Activated effector memory CD4-positive, alpha-beta T cell treated with anti-CD3 and anti-CD28 coated beads, Interleukin-2, amount 50 U/mL, for 16 hours (primary cell): ENCODE results near the gene NAV2.

Source experiments
- DNase-seq: peaks from one replicate; pipeline ENCODE4 v3.0.0-alpha.2; 2020

The NAV2 gene

DNA sequence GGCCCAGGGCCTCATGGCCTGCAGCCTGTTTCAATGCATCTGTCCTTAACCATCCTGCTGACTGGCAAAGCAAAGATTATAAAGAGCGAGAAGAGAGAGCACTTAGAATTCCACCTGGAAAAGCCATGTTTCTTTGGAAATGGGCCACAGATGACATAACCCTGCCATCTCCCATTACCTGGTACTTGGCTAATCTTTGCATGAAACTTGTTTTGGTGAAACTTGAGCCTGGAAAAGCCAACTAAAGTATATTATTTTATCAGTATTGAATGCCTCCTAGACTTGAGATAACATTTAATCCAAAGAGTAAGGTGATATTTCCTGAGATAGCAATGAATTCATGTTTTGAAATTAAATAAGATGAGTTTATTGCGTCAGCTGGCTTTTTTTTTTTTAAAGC is 72.6 kb downstream of the NAV2 start:
- DNase-seq, result no peak

DNA sequence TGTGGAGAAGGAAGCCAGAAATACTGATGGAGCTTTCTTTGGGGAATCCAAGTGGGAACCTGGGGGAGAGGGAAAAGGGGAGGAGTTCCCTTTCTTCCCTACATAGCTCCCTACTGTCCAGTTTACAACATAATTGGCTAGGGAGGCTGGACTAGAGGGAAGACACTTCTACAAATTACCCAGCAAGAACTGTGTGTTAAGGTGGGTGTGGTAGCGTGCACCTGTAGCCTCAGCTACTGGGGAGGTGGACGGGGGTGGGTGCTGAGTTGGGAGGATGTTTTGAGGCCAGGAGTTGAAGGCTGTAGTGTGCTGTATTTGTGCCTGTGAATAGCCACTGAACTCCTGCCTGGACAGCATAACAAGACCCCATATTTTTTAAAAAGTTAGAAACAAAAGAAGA is 74.0 kb downstream of the NAV2 start:
- no peak for DNase-seq

- DNase-seq, result no peak
These were observed 75.8 kb downstream of the NAV2 start for GRCh38 chr11:19788435-19788834.

GRCh38 chr11:19789245-19789644 is 76.6 kb downstream of the NAV2 start:
- no peak for DNase-seq

DNA sequence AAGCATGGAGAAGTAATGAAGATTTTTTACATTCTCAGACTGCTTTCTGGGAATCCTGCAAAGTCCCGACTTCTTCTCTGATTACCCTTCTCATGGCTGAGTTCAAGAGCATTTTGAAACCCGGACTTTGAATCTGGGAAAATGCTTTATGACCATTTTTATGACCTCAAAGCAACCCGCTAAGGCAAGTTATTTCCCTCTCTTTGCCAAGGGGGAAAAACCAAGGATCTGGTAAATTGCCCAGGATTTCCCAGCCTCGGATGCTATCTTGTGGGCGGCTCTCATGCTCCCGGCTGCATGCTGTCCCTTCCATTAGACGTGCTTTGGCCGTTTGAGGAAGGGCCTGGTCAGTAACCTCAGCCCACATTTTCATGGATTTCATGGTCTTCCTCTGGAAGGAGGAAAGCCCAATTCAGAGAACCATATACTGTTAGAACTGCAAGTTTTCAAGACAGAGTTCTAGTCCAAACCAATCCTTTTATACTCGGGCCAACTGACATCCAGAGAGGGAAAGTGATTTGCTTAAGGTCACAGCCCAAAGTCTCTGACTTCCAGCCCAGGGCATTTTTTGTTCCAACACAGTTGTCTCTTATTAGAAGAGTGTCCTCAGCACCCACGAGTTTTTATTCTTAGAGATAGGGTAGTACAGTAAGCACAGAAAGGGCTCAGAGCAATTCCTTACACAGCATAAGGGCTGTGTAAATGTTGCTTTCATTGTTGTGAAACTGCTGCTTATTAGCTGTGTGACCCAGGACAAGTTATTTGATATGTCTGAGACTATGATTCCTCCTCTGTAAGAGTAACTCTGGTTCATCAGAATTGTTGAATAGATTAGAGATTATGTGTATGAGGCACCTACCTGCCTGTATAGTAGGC is 77.4 kb downstream of the NAV2 start:
- no peak for DNase-seq

DNA sequence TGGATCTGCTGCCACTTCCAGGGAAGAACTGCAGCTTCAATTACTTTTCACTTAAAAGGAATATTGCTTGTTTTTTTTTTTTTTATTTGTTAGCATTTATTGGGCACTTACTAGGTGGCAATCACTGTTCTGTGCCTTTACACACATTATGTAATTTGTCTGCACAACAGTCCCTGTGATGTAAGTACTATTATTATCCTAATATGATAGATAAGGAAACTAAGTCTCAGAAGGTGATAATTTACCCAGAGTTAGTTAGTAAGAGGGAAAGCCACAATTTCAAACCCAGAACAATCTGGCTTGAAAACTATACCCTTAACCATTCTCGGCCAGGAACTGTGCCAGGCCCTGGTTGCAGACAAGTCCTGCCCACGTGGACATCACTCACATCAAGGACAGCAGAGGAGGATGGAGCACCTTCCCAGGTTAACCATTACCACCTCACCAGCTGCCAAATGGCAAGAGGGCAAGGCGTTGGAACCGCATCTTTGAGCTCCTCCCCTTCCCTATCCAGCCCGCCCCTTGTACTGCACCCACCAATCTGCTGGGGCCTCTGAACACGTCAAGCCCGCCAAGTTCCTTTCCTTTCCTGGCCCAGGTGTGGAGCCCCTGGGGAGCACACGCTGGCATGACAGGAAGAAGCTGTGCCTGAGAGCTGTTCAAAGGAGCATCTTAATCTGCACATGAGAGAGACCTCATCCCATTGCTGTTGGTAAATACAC is 78.4 kb downstream of the NAV2 start:
- DNase-seq, result no peak

GRCh38 chr11:19792510-19792909 is 79.9 kb downstream of the NAV2 start:
- no peak for DNase-seq

DNA sequence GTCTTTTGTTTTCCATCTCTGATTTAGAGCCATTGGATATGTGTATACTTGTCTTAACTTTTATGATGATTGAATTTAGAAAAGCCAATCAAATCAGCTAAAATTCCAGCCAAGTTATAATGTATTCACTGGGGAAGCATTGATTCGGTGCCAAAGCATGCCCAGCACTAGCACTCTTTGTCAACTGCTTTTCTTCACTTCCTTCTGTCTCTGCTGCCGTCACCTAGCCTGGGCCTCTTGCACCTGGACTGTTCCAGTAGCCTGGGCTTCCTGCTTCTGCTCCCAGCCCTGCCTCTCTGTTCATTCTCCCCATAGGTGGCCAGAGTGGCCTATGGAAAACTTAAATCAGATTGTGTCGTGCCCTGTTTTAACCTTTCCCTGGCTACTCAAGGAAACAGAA is 80.7 kb downstream of the NAV2 start:
- no peak for DNase-seq

- DNase-seq, result no peak
These were observed 81.5 kb downstream of the NAV2 start for GRCh38 chr11:19794161-19794560.

DNA sequence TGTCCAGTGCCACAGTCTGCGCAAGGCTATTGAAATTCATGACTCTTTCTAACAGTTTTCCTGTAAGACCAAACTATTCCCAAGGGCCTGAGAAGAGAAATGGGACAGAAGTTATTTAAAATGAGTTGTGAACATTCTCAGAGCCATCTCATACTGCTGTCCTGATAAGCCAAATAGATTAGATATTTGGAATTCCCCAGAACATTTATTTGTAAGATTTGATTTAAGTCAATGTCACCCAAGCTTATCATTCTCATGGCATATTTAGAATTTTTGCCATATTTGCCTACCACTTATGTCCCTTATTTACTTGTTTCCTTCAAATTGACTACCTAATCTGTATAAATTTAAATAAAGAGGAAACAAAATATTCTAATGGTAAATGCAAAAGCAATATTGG is 82.4 kb downstream of the NAV2 start:
- no peak for DNase-seq

DNA sequence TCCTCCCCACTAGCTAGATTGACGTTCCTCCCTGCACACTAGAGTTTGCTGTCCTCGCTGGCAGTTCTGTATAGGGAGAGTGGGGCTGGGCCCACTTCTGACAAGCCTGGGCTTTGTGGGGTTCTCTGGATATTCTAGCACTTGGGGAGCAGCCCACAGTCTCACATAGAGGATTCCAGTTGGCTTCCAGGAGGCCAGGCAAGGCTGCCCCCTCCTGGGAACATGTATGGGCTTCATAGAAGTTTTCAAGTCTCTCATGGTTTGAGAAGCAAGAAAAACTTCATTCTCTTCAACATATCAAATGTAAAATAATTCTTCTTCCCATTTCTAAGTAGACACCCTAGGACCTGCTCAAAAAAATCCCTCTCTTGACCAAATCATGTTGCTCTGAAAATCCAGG is 87.5 kb downstream of the NAV2 start:
- DNase-seq, result no peak

DNA sequence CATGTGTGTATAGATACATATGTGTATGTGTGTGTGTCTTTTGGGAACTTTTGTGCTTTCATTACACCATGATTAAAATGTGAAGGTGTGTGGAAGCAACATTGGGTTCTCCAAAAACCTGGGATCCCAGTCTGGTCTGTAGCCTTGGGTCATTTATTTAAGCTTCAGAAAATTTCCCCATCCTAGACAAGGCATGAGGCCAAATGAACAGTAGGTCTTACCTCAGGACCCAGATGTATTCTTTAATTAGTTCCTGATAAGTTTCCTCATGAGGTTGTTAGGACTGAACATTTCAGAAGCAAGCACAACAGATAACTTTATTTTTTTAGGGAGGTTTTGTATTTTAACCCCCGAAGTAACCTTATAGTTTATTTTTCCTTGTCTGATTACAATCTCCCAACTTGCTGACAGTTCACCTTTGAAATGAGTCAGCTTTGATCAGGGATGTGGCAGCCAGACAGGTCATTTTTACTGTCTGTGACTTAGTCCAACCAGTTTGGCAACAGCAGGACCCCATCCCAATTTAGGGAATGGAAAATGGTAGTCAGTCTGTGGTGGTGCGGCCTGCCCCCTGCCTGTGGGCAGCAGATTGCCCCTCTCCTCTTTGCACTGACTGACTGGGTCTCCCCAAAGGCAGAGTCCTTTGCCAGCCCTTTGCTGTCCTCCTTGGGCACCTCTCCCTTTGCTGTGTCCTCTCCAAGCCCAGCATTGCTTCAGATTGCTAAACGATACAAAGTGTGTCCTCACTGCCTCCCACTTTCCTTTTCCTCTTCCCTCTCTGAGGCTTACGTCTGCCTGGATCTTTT is 88.3 kb downstream of the NAV2 start:
- DNase-seq, result no peak

DNA sequence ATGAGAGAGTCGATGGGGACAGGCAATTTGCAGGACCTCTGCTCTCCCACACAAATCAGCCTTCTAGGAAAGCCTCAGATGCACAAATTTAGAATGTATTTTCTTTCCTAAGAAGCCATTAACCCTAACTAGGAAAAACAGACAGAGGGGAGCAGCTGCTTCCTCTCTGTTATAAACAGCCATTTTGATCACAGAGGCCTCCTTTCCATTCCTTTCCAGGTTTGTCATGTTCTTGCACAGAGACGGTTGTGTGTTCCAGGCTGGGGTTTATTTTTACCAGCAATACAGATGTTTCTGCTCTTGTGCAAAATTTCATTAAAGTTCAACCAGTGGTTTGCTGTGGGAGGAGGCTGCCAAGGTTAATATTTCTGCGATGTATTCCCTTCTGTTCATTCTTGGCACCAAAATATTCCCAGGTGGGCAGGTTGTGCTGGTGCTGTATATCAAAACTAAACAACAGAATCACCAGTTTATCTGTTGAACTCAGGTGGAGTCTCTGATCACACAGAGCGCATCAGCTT is 90.2 kb downstream of the NAV2 start:
- DNase-seq, result no peak

- DNase-seq, result no peak
These were observed 90.9 kb downstream of the NAV2 start for GRCh38 chr11:19803506-19803998.

- no peak for DNase-seq
These were observed 92.7 kb downstream of the NAV2 start for GRCh38 chr11:19805376-19805775.

- no peak for DNase-seq
These were observed 93.2 kb downstream of the NAV2 start for GRCh38 chr11:19805827-19806226.

DNA sequence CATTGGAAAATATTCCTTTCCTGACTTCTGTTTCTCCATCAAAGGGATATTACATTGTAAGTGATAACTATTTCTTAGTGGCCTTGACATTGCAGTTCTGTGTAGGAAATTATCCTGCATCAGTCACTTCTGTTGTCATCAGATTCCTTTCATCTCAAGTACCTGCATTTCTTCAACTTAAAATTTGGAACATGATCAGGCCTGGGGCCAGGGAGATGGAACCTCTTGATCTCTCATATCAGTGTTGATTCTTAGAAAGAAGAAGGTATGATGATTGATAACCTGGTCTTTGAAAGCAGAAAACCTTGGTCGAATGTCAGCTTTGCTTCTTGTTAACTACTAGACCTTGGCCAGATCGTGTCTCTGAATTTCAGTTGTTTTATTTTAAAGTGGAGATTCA is 93.6 kb downstream of the NAV2 start:
- DNase-seq, result no peak

DNA sequence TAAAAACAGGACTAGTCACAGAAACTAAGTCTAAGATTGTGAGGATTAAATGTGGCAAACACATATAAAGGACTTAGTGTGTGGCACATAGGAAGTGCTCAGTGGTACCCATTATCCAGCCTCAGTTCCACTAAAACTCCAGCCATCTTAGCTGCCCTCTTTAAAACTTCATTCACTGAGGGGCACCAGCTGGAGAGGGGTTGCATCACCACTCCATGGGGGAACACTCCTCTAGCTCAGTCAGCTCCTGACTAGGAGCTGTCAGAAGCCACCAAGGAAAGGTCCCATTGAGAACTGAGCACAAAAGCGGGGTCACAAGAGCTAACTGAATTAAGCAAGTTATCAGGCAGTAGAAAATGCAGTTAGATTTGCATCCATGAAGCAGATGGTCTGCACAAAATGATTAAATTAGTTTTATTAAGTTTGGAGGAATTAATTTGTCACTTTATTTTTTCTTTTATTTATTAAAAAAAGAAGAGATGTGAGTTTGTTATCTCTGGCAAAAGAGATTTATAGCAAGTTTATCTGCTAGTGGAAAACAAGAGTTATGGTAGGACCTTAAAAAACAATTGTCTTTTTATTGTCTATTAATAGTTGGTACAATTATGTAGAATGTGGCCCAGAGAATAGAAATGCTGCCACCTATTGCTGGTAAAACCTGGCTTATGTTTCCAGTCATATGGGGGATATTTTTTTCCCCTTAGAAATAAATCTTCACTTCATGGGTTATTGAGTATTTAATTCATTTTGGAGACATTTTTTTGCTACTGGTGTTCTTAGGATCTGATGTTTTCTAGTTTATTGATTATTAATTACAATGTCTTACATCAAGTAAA is 95.7 kb downstream of the NAV2 start:
- DNase-seq, result no peak

DNA sequence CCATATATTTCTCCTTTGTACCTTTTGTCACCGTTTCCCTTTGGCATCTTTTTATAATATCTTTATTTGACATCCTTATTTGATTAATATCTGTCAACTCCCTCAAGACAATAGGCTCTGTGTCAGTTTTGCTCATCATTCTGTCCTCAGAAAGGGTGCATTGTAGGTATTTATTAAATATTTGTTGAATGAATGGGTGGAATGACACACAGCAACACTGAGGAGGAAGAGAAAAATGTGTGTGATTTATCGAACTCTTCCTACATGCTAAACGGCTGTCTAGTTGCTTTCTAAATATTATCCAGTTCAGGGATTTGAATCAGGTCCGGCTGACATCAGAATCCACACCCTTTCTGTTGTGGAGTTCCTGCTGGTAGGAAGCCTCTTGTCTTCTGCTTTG is 98.2 kb downstream of the NAV2 start:
- no peak for DNase-seq

DNA sequence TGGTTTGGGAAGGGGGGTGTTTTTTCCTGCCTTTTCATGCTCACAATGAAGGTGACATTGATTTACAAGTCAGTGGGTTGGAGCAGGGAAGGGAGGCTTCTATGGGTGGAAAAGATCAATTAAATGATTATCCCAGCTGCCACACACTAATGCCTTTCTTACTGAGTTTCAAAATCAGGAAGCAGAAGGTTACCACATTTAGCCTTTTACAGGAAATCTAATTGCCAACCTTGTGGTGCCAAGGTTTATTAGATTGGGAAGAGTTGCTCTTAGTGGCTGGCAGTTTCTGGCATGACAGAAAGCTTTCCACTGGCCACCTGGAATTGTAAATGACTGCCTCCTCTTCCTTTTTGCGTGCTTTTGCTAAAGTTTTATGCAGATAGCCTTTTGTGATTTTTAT is 98.7 kb downstream of the NAV2 start:
- no peak for DNase-seq

DNA sequence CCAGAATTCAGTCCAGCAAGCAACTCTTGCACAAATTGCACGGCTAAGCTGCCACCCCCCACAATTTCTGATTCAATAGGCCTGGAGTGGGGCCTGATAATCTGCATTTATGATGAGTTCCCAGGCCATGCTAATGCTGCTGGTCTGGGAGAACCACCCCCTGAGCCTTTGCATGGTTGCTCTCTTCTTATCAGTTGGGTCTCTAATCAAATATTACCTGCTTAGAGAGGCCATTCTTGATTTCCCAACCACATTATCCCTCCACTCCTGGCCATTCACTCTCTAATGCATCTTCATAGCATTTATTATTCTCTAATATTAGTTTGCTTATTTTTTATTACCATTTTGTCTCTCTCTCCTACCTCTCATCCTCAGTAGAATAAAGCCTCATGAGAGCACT is 99.5 kb downstream of the NAV2 start:
- DNase-seq, result no peak

- no peak for DNase-seq
These were observed 100.1 kb downstream of the NAV2 start for GRCh38 chr11:19812710-19813109.
